ENCODE results near the gene MAPRE3. TPM values are rescaled to one million over a fixed set of nuclear protein-coding genes. Genes with fewer than 3 reads are reported as not detected.

Gene MAPRE3
- total RNA-seq, 1 experiment from 2014 or later = 2.3 TPM

DNA sequence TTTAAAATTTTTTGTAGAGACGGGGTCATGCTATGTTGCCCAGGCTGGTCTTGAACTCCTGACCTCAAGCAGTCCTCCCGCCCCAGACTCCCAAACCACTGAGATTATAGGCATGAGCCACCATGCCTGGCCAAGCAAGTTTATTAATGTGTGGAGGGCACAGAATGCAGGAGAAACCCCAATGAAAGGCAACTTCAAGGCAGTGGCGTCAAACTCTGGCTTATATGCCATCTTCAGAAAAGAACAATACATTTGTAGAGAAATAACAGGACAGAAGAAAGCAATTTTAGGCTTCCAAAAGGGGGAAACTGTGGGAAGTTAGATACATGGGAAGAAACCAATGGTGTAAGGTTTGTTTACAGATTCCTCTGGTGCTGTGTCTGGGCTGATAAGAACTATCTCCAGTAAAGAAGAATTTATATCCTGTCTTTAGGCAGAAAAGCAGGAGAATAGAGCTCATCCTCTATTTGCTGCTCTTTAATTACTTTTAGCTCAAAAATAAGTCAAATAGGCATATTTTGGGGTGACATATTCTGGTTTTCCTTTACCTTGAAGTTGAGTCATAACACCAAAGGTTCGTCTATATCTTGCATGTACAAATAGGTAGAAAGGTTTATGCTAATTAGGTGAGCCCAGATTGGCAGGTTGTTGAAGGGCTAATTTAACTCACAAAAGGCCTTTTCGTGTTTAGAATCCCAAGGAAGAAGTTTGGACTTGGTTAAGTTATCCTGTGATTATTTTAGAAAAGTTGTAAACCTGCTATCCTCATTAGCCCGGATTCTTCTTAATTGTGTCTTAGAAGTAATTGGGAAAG lies 36.4 kb downstream of the MAPRE3 start:
- in situ Hi-C loops (cut with HindIII; ENCODE audit: low sequenced_read_pairs) = no loop called here
- DNase-seq (ENCODE audit: low spot score) = no peak

DNA sequence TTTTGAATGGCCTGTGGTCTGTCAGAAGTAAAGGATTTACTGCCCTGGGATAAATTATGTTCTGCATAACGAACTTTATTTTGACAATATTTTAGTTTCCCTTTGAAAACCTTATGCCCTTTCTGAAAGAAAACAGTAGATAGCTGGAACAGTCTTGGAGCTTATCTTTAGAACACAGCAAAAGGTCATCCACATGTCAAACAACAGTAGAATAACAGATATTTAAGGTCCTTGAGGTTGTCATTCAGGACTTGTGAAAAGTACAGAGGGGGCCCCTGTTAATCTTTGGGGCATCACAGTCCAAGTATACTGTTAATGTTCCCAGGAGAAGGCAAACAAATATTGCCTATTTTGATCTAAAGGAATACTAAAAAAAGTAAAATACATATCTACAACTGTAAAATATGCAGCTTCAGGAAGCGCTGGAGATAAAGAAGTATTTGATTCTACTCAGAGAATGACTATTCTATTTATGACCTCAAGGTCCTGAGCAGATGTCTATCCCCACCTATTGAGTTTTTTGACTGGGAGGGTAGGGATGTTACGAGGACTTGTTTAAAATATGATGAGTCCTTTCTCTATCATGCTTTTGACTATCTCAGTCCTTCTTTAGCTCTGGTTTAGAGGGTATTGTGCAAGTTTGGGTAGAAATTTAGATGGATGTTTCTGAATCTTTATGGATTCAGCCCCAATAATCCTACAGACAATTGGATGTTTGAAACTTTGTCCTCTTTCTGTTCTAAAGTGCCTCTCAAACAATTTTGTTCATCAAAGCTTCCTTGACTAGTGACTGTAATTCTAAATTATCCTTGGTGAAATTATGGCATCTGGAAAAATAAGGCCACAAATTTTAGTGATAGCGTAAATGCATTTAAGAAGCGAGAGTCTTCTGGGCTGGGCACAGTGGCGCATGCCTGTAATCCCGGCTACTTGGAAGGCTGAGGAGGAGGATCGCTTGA lies 37.3 kb downstream of the MAPRE3 start:
- in situ Hi-C loops (cut with HindIII; ENCODE audit: low sequenced_read_pairs) = no loop called here
- no peak for DNase-seq (ENCODE audit: low spot score)

DNA sequence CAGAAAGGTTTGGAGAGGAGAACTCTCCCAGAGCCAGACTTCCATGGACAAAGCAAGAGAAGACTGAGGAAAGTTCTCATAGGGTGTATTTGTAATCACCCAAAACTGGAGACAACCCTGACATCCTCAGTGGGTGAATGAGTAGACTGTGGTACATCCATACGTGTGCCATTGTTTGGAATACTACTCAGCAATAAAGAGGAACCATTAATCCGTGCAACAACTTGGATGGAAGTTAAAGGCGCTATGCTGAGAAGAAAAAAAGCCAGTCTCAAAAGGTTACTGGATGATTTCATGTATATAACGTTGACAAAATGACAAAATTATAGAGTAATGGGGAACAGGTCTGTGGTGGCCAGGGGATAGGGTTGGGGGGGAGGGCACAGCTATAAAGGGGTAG lies 38.2 kb downstream of the MAPRE3 start:
- no peak for DNase-seq (ENCODE audit: low spot score)
- in situ Hi-C loops (cut with HindIII; ENCODE audit: low sequenced_read_pairs) = no loop called here

DNA sequence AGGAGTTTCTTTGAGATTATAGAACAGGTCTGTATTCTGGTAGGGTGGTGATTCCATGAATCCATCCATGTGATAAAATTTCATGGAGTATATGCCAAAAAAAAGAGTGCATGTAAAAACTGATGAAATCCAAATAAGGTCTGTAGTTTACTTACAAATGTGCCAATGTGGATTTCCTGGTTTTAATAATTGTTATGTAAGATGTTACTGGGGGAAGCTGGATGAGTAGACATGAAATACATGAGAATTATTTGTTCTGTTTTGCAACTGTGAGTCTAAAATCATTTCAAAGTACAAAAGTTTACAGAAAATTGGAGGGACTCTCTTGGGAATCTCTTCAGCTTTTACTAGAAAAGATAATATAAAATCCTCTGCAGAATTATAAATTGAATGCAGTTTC lies 38.6 kb downstream of the MAPRE3 start:
- in situ Hi-C loops (cut with HindIII; ENCODE audit: low sequenced_read_pairs) = no loop called here
- DNase-seq (ENCODE audit: low spot score) = no peak

DNA sequence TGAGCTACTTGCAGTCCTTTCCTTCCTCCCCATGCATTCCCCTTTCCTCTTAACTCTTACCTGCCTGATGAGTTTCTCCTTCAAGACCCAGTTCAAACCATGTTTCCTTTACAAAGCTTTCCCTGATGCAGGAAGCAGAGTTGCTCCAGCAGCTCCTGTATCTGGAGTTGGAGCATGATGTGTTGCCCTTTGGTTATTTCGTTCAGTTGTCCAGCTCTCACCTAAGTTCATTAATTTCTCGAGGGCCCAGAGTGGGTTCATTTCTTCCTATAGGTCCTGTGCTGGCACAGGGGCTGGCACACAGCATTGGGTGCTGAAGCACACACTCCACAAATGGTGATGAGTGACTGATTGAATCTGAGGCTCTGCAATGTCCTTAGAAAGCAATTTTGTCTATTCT lies 39.3 kb downstream of the MAPRE3 start:
- DNase-seq (ENCODE audit: low spot score) = no peak

DNA sequence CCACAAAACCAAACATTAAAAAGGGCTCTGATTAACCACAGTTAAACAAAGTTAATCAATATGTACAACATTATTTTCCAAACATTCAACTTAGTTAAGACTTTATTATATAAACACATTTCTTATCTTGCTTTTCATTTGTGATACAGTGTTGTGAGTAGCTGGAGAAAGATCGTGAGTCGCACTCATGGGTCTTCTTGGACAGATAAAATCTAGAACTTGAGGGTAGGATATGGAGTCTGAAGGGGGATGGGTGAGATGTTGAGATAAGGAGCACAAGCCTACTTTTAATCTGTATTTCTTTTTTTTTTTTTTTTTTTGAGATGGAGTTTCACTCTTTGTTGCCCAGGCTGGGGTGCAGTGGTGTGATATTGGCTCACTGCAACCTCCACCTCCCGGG lies 39.7 kb downstream of the MAPRE3 start:
- no peak for DNase-seq (ENCODE audit: low spot score)
- in situ Hi-C loops (cut with HindIII; ENCODE audit: low sequenced_read_pairs) = no loop called here

More for the DNA sequence above, 39.3 kb downstream of the MAPRE3 start:
- in situ Hi-C loops (cut with HindIII; ENCODE audit: low sequenced_read_pairs) = no loop called here

DNA sequence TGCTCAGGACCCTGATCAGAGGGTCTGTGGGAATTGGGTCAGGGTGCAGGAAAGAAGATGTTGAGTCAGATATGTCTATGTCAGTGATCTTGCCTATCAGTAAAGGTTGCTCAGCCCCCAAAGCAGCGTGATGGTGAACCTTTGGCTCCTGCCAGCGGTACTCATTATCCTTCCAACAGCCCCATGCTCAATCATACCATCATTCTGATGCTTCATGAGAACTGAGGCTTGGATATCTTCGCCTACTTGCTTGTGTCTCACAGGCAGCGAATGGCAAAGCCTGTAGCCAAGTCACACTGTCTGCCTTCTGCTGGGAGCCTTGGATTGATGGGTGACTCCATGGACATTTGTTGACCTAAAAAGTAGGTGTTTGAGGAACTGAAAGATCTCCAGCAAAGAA lies 43.3 kb downstream of the MAPRE3 start:
- no peak for DNase-seq (ENCODE audit: low spot score)
- in situ Hi-C loops (cut with HindIII; ENCODE audit: low sequenced_read_pairs) = no loop called here

DNA sequence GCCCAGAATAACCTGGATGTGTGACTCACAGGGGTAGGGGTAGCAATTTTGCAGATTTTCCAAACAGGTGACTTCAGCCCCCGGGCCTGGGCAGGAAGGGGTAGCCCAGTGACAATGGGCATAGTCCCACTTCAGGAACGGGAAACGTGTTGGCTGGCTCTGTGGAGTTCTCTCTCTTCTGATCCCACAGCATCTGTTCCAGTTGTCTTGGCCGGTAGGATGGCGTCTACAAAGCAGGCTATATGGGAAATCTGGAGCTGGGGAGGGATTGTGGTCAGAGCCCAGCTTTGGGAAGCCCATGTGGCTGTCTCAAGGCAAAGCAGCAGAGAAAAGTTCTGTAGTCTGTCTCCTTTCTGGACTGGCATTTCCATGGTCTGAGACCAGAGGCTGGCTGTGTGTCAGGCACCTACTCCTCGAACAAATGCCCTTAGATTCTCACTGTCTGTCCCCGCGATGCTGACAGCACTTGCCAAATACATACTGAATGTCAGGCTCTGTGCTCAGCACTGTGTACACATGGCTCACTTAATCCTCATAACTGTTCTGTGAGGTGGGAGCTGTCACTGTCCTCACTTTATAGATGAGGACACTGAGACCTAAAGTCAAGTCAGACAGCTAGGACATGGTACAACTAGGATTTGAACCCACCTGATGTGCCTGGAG lies 44.5 kb downstream of the MAPRE3 start:
- in situ Hi-C loops (cut with HindIII; ENCODE audit: low sequenced_read_pairs) = no loop called here
- DNase-seq (ENCODE audit: low spot score) = no peak

DNA sequence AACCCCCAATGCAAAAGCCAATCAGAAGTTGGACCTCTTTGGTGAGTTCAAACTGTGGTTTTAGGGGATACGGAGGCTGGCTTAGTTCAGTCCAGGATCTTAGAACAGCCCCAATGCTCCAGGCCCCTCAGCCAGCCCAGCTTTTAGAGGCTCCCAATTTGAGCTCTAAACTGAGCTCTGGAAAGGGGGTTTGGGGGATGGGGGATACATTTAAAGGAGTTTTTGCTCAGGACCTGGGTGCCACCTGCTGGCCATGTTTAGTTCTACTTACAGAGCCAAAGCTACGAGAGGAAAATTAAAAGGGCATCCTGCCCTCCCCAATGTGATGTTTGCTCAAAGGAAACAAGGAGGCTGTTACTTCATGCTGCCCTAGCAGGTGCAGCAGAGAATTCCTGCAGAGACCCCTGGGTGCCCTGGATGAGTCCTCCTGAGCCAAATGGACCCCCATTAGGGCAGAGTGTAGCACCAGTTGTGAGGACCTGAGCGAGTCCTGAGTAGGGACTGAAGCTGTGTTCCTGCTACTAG lies 46.4 kb downstream of the MAPRE3 start:
- DNase-seq (ENCODE audit: low spot score) = peak; percentile 77
- in situ Hi-C loops (cut with HindIII; ENCODE audit: low sequenced_read_pairs) = no loop called here

DNA sequence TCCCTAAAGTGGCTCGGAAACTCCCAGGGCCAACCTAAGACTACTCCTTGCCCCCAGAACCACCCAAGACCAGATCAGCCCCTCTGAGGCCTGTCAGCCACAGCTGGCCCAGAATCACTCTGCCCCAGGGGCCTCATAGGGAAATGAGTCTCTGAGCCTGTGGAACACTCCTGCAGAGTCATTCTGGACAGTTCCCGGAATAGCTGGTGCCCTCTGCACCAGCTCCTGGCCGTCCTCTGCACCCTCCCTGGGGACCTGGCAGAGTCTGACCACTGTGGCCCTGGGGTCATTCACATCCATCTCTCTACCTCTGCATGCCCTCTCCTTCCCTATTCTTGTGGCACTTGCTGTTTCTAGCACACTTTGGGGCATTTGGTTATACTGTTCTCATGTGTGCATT lies 47.7 kb downstream of the MAPRE3 start:
- in situ Hi-C loops (cut with HindIII; ENCODE audit: low sequenced_read_pairs) = no loop called here
- no peak for DNase-seq (ENCODE audit: low spot score)

DNA sequence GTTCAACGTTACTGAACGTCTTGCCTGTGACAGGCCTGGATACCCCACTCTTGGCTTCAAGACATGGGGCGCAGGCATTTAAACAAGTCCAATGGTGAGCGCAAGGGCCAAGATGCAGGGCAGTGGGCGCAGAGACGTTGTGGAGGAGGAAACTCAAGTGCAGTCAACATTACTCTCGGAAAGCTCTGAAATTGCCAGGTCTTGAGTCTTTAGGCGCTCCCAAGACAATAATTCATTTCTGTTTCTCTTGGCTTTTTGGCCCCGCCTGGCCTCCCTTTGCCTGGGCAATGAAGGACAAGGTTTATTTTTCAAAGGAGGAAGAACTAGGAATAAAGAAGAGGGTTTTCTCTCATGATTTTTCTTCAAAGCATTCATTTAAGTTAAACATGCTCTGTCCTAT lies 49.0 kb downstream of the MAPRE3 start:
- in situ Hi-C loops (cut with HindIII; ENCODE audit: low sequenced_read_pairs) = no loop called here
- DNase-seq (ENCODE audit: low spot score) = no peak

DNA sequence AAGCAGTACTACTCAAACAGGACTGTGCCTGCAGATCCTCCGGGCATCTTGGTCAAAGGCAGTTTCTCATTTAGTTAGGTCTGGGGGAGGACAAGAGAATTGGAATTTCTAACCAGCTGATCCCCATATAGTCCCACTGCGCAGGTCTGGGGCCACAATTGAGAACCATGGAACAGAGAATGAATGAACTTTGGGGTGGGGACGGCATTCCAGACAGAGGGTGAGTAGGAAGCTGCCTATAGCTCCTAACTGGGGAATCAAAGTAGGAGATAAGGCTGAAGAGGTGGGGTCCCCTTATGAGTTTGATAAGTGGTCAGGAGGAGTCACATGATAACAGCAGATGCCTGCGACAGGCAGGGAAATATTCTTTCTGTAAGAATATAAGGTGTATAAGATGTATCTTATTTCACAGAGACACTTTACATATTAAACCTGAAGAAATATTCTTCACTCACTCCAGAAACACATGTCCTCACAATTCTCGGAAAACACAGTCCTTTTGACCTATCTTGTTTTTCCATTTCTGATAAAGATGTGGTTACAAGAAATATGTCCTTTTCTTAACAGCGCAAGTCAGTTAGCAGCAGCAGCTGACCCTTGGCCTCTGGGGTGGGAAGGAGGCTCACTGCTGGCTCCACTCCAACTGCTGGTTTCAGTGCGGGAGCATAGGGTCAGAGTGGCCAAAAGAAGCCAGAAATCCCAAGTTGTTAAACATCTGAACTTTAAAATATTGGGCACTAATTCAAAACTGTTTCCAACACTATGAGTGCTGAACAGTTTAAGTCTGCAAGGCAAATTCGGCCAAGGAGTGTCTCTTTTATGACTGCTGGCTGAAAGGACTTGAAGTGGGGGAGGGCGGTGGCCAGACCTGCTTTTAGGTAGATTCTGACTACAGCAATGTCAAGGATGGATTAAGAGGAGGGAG lies 49.8 kb downstream of the MAPRE3 start:
- in situ Hi-C loops (cut with HindIII; ENCODE audit: low sequenced_read_pairs) = no loop called here
- DNase-seq (ENCODE audit: low spot score) = no peak

DNA sequence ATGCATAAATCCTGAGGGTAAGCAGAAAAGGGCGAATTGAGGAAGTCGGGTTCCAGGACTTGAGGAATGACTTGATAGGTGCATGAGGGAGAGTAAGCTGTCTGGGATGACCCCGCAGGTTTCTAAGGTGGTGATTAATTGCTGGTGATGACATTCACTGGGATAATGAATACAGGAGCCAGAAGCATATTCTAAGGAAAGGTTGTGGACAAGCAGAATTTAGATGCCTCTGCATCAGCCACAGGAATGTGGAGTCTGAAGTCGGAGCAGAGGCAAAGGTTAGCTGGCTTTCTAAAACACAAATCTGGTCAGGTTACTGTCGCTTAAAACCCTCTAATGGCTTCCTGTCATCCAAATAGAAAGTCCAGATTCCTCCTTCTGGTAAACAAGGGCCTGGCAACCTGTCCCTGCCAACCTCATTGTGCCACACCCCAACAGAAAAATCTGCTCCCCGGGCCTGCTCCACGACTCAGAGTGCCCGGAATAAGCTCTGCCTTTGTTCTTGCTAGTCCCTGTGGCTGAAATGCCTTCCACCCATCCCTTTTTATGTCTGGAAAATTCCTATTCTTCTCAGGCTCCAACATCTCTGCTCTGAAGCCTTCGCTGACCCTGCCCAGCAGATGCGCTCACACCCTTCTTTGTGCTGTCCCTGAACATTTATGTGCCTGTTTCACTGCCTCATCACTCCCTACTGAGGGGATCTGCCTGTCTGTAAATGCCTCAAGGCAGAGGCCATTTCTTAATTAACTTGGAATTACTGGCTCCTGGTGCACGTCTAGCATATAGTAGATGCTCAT lies 51.0 kb downstream of the MAPRE3 start:
- DNase-seq (ENCODE audit: low spot score) = no peak
- in situ Hi-C loops (cut with HindIII; ENCODE audit: low sequenced_read_pairs) = no loop called here

DNA sequence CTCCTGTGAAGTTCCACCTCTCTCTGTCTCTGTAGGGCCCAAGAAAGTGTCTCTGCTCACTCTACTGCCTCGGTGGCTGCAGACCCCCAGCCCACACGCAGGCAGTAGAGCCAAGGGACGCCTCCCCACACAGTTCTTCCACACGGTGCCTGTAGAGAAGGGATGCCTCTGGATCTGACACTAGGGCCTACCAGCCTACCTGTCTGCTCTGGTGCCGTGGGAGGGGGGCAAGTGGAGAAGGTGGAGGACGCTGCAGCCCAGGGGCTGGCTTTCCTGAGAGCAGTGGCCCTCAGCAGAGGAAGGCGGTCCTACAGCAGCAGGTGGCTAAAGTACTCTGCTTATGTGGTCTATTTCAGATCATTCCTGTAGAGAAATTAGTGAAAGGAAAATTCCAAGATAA lies 53.3 kb downstream of the MAPRE3 start:
- in situ Hi-C loops (cut with HindIII; ENCODE audit: low sequenced_read_pairs) = no loop called here
- no peak for DNase-seq (ENCODE audit: low spot score)

DNA sequence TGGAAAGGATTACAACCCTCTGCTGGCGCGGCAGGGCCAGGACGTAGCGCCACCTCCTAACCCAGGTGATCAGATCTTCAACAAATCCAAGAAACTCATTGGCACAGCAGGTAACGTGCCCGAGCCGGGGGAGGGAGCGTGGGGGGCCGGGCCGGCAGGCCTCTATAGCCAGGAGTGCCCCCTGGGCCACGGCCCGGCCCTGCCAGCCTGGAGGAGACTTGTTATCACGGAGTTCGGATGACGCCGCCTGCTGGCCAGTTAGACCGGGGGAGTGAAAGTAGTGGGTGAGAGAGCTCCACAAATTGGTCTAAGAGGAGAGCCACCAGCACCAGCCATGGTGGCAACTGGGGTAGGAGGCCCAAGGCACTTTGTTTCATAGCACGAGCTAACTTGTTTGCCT lies 53.8 kb downstream of the MAPRE3 start:
- no peak for DNase-seq (ENCODE audit: low spot score)
- in situ Hi-C loops (cut with HindIII; ENCODE audit: low sequenced_read_pairs) = no loop called here

DNA sequence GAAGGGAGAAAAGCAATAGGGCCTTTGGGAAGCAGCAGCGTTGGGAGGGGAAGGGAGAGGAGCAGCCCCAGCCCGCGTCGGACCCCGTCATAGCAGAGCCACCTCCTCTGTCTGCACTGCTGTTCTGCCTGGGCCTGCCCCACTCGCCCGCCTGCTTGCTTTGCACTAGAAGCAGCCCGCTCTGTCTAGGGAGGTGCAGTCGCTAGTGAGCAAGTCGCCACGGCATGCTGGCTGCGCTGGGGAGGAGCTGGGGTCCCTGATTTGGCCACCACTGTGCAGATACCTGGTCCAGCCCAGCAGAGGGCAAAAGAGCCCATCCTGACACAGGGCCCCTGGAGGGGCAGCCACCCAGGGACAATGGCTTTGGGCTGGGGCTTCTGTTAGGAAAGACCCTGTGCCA lies 54.4 kb downstream of the MAPRE3 start:
- DNase-seq (ENCODE audit: low spot score) = no peak
- in situ Hi-C loops (cut with HindIII; ENCODE audit: low sequenced_read_pairs) = no loop called here

DNA sequence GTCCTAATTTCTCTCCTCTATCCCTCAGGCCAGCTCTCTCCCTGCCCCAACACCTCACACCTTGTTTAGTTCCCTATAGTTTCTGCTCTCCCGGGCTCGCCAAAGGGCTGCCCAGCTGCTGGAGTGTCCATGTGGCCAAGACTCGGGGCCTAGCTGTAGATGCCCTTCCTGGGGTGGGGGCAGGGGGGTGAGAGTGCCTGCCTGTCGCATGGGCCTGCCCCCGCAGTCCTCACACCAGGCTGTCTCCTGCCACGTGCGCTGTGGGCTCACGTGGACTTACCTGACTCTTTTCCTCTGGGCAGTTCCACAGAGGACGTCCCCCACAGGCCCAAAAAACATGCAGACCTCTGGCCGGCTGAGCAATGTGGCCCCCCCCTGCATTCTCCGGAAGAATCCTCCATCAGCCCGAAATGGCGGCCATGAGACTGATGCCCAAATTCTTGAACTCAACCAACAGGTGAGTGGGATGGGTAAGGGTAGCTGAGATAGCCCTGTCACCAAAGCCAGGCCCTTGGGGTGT lies 54.9 kb downstream of the MAPRE3 start:
- no peak for DNase-seq (ENCODE audit: low spot score)
- in situ Hi-C loops (cut with HindIII; ENCODE audit: low sequenced_read_pairs) = no loop called here

Data from G401 (cell line).